Measurements from ENCODE around the gene SYT7. TPM values are rescaled to one million over a fixed set of nuclear protein-coding genes. Genes with fewer than 3 reads are reported as not detected.

SYT7 gene
- total and polyA plus RNA-seq, 5 donors: 17.4 to 48.3 (median 40.3) TPM

DNA sequence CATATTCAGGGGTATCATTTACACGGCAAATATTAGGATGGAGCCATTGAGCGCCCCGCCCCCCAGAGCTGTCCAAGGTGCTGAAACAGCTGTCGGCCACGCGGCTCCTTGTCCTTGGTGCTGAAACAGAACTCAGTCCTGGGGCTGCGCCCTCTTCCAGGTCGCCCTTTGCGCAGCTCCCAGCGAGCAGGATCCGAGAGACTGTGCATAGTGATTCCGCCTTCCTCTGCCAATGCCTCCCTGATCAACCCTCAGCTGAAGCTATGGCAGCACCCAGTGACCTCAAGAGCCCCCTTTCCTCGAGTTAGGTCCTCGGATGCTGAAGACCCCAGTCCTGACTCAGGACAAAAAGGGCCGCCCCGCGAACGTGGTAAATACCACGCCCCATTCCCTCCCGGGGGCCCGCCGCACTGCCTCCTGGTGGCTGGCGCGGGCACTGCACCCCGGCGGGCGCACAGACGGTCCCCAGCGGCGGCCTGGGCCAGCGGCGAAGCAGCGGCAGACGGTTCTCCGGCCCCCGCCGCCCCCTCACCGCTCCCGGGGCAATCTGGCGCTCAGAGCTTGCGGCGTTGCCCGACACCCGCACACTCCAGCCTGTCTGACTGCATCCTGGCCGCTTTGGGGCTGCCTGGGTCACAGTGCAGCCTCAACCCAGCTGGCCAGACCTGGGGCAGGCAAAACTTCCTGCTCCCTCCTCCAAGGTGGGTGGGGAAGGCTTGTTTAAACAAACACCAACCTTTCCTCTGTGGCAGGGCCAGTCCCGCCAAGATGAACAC, 13.4 kb downstream of the SYT7 start:
- Histone ChIP-seq H3K27me3 (ENCODE audit: control insufficient read depth, insufficient read depth) (no peaks in the 10 kb centered on the region), H3K4me1 (ENCODE audit: control insufficient read depth, insufficient read depth, low read length) (peaks cover 5% of the 10 kb centered on the region), H3K9me3 (ENCODE audit: control insufficient read depth, low read length) (no peaks in the 10 kb centered on the region), H3K27ac (ENCODE audit: low read length) (no peak overlapping the region), H3K4me3 (ENCODE audit: low read length) (no peak overlapping the region)
- peak; percentile 74 for ATAC-seq
- 2% methylated on average over 46 of the region's 46 CpGs for WGBS
- intact Hi-C loops (cut with DNase I): no loop called here
- DNase-seq: peak; percentile 80 to 92 (median 91)

DNA sequence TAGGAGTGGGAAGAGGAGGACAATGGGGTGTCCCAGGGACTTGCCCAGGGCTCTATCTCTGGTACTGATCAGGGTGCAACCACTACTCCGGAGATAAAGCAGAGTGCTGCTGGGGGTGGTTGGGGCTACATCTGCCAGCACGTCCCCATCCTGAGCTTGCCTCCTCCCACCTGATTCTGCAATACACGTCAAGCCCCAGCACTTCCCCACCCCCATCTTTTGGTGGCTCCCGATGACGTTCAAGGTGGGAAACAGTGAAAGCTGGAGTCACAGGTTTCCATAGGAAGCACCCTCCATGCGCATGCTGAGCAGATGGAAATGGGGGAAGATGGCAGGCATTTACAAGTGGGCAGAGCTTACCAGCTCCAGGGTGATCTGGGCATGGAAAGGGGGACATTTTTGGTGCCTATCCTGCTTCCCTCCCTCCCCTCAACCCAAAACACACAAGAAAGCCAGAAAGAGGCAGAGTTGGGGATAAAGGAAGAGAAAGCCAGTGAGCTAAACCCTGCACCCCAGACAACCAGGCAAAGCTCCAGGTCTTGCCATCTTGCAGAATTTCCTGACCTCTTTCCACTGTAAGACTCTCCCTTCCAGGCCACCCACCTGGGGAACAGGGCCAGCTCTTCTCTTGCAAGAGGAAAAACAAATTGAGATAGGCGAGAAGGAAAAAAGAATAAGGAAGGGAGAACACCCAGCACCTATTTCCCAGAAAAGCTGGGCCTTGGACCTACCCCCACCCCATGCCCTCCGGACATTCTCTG, 15.8 kb downstream of the SYT7 start:
- intact Hi-C loops (cut with DNase I): no loop called here
- Histone ChIP-seq H3K4me3 (ENCODE audit: low read length) (no peak overlapping the region), H3K27ac (ENCODE audit: low read length) (no peak overlapping the region), H3K9me3 (ENCODE audit: control insufficient read depth, low read length) (no peaks in the 10 kb centered on the region), H3K27me3 (ENCODE audit: control insufficient read depth, insufficient read depth) (no peaks in the 10 kb centered on the region), H3K4me1 (ENCODE audit: control insufficient read depth, insufficient read depth, low read length) (peaks cover 4% of the 10 kb centered on the region)
- ATAC-seq (no peak), DNase-seq (no peak)
- 51% methylated on average over 8 of the region's 8 CpGs for WGBS

DNA sequence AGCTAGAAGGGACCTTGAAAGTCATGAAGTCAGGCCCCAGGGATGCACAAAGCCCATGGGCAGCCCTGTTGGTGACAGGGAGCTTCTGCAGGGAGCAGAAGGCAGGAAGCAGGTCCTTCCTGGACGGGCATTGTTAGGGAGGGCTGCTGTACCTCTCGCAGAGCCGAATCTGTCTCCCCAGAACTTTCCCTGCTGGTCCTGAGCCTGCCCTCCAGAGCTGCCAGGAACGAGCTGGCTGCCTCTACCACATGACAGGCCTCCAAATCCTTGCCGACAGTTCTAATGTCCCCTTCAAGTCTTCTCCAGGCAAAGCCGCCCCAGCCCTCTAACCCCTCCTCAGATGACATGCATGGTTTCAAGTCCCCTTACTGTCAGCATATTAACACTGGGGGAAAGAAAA, 20.1 kb downstream of the SYT7 start:
- no peak for ATAC-seq
- intact Hi-C loops (cut with DNase I): no loop called here
- H3K4me1 ChIP-seq (ENCODE audit: control insufficient read depth, insufficient read depth, low read length): no peaks in the 10 kb centered on the region
- no peaks in the 10 kb centered on the region for H3K9me3 ChIP-seq (ENCODE audit: control insufficient read depth, low read length)
- H3K27ac ChIP-seq (ENCODE audit: low read length): no peak overlapping the region
- no peaks in the 10 kb centered on the region for H3K27me3 ChIP-seq (ENCODE audit: control insufficient read depth, insufficient read depth)
- WGBS: 54% methylated on average over 6 of the region's 6 CpGs
- DNase-seq: peak in 1 of 3 donors; percentile 4
- H3K4me3 ChIP-seq (ENCODE audit: low read length): no peak overlapping the region

DNA sequence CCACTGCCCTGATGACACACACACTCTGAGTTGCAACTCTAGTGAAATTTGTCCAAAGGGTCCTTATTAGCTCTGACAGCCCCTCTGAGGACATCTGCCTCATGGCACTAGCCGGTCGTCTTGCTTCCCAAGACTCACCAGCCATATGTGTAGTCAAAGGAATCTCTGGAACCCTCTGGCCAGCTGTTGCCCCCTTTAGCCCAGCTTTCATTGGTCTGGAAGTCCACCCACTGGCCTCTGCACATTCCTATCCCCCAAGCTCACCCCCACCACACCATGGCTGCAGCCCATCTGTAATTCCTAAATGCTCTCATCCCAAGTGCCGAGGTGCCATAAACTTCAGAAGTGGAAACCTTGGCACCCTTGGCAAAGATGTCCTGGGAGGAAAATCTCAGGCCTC, 24.3 kb downstream of the SYT7 start:
- Histone ChIP-seq H3K27me3 (ENCODE audit: control insufficient read depth, insufficient read depth) (no peaks in the 10 kb centered on the region), H3K27ac (ENCODE audit: low read length) (no peak overlapping the region), H3K4me1 (ENCODE audit: control insufficient read depth, insufficient read depth, low read length) (no peaks in the 10 kb centered on the region), H3K4me3 (ENCODE audit: low read length) (no peak overlapping the region), H3K9me3 (ENCODE audit: control insufficient read depth, low read length) (no peaks in the 10 kb centered on the region)
- intact Hi-C loops (cut with DNase I): no loop called here
- DNase-seq: no peak
- 71% methylated on average over 3 of the region's 3 CpGs for WGBS
- no peak for ATAC-seq

DNA sequence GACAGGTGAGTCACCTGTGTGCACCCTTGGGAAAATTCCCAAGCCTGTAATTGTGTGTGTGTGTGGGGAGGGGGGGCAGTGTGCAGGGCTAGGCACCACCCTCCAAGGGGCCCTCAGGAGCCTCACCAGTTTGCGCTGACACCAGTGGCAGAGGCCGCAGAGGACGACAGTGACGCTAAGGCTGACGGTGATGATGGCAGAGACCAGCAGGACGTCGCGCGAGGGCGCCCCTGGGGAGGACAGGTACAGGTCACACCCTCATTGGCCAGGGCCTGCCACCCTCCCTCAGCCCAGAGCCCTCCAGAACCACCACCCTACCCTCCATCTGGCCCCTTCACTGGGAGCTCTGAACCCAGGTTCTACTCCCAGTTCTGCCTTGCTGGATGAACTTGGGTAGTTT, 24.9 kb downstream of the SYT7 start:
- Histone ChIP-seq H3K9me3 (ENCODE audit: control insufficient read depth, low read length) (no peaks in the 10 kb centered on the region), H3K4me1 (ENCODE audit: control insufficient read depth, insufficient read depth, low read length) (no peaks in the 10 kb centered on the region), H3K4me3 (ENCODE audit: low read length) (no peak overlapping the region), H3K27ac (ENCODE audit: low read length) (no peak overlapping the region), H3K27me3 (ENCODE audit: control insufficient read depth, insufficient read depth) (no peaks in the 10 kb centered on the region)
- ATAC-seq (no peak), DNase-seq (no peak)
- 58% methylated on average over 10 of the region's 10 CpGs for WGBS
- intact Hi-C loops (cut with DNase I): no loop called here

DNA sequence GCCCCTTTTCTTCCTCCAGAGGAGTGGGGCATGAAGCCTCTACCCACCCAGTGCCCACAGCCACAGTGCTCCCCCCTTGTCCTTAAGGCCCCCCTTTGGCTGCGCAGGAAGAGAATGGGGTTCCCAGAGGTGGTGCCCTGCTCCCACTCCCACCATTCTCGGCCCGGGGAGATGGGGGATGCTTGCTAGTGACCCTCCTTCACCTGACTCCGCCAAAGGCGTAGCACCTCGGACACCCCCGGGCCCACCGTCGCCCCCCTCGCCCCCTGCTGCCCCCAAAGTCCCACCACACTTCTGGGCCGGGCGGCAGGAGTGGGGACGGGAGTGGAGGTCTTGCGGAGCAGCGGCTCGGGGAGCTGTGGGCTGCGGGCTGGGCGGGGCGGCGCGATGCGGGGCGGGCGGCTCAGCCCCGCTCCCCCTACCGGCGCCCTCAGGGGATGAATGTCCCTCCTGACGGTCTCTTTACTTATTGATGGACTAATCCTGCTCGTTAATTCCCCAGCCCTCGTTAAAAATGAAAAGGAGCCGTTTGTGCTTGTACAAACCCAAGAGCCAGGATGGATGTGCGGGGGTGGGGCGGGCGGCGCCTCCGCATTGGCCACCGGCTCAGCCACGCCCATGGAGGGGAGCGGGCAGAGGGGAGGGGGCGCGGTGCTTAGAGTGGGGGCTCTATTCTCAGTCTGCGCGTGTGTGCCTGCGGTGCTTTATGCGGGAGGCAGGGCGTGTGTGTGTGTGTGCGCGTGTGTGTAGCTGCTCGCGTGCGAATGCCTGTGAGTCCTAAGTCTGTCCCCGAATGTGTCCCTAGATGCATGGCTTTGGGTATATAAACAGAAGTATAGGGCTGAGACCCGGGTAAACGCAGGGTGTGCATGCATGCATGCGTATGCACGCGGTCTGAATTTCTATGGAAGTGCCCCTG, 25.6 kb downstream of the SYT7 start:
- DNase-seq: no peak

DNA sequence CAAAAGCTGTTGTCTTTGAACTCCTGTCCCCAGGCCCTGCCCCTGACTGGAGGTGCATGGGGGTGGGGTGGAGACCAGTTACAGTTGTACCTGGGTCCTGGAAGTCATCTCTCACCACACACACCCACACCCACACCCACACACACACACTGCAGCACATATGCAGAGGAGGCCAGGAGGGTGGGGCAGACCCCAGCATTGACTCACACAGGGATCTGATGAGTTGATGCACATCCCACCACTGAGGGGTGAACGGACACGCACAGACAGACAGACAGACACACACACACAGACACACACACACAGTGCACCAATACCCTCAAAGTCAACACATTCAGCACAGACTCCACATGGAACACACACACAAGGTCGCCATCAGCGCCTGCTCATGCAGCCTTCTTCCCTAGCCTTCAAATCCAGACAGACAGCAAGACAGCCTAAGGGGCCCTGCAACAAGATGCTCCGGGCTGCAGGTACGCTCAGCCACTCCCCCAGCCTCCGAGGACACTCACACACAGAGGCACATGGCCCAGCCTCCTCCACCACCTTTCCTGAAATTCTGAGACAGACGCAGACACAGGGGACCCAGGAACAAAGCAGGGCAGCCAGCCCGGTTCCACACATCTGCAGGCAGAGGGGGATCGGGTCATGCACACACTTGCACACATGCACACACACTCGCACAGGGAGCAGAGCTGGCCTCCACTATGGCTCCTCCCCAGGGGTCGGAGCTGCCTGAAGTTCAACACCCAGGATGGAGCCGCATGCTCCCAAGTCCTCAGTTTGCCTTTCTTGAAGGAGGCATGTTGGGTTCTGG, 26.5 kb downstream of the SYT7 start:
- no peak for ATAC-seq
- no peaks in the 10 kb centered on the region for H3K27me3 ChIP-seq (ENCODE audit: control insufficient read depth, insufficient read depth)
- 57% methylated on average over 13 of the region's 13 CpGs for WGBS

More for the DNA sequence above, 25.6 kb downstream of the SYT7 start:
- Histone ChIP-seq H3K4me3 (ENCODE audit: low read length) (no peak overlapping the region), H3K27ac (ENCODE audit: low read length) (no peak overlapping the region), H3K9me3 (ENCODE audit: control insufficient read depth, low read length) (no peaks in the 10 kb centered on the region), H3K27me3 (ENCODE audit: control insufficient read depth, insufficient read depth) (no peaks in the 10 kb centered on the region), H3K4me1 (ENCODE audit: control insufficient read depth, insufficient read depth, low read length) (no peaks in the 10 kb centered on the region)
- intact Hi-C loops (cut with DNase I): no loop called here
- ATAC-seq: no peak
- 15% methylated on average over 57 of the region's 57 CpGs for WGBS

DNA sequence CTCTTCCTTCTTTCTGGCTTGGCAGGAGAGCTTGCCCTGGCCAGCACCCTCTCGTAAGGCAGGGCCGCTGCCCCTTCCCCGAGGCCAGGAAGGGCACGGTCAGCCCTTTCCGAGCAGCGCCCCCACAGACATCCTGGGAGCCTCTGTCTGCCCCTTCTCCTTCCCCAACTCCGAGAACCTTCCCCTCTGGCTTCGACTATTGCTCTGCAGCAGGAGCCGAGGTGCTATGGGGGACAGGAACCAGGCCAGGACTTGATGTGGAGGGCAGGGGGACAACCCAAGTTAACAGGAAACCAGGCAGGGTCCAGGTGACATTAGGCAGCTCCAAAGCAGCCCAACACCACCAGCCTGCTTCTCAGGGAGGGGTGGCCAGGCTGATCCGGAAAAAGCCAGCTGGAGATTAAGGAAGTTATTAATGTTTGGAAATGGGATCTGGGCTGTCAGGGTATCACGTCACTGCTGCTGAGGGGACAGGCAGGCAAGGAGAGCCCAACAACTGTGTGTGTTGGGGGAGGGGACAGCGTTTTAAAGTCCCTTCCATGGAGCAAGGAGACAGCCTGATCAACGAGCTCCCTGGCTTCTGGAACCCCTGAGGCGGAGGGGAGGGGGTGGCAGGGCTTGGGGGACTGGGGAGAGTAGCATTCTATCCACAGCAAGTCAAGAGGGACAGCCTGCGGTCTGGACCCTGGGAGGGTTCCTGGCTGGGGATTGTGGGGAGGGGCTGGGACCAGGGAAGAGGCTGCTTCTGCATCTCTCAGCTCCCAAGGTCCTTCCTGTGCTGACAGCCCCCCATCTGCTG, 27.3 kb downstream of the SYT7 start:
- Histone ChIP-seq H3K27me3 (ENCODE audit: control insufficient read depth, insufficient read depth) (no peaks in the 10 kb centered on the region), H3K9me3 (ENCODE audit: control insufficient read depth, low read length) (no peaks in the 10 kb centered on the region), H3K27ac (ENCODE audit: low read length) (peak overlapping the region; percentile 27), H3K4me1 (ENCODE audit: control insufficient read depth, insufficient read depth, low read length) (no peaks in the 10 kb centered on the region), H3K4me3 (ENCODE audit: low read length) (no peak overlapping the region)
- DNase-seq (no peak), ATAC-seq (no peak)
- WGBS: 48% methylated on average over 15 of the region's 15 CpGs
- intact Hi-C loops (cut with DNase I): no loop called here

More for the DNA sequence above, 26.5 kb downstream of the SYT7 start:
- Histone ChIP-seq H3K9me3 (ENCODE audit: control insufficient read depth, low read length) (no peaks in the 10 kb centered on the region), H3K27ac (ENCODE audit: low read length) (no peak overlapping the region), H3K4me1 (ENCODE audit: control insufficient read depth, insufficient read depth, low read length) (no peaks in the 10 kb centered on the region), H3K4me3 (ENCODE audit: low read length) (no peak overlapping the region)
- DNase-seq: no peak
- intact Hi-C loops (cut with DNase I): no loop called here

DNA sequence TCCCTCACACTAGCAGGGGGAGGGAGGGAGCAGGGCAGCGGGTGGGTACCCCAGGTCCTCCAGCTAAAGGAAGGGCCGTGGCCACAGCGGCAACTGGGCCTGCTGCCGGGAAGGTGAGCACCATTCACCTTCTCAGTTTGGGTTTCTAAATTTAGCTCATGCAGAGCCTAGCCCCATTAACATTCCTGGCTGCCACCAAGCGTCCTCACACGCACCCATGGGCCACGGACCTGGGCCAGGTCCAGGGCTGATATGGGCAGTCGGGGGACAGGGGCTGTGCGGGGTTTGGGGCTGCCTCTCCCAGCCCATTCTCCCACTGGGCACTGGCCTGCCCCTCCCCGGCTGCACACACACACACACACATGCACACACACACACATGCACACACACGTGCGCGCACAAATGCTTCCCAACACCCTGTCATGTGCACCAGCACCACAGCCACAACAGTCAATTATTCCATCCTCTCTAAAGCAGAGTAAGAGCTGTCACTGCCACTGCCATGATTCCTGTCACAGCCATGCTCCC, 28.7 kb downstream of the SYT7 start:
- Histone ChIP-seq H3K27ac (ENCODE audit: low read length) (peak overlapping the region; percentile 57), H3K27me3 (ENCODE audit: control insufficient read depth, insufficient read depth) (no peaks in the 10 kb centered on the region), H3K9me3 (ENCODE audit: control insufficient read depth, low read length) (no peaks in the 10 kb centered on the region), H3K4me3 (ENCODE audit: low read length) (no peak overlapping the region), H3K4me1 (ENCODE audit: control insufficient read depth, insufficient read depth, low read length) (no peaks in the 10 kb centered on the region)
- intact Hi-C loops (cut with DNase I): no loop called here
- 54% methylated on average over 13 of the region's 13 CpGs for WGBS
- DNase-seq: peak; percentile 39 to 79 (median 72)
- peak; percentile 62 to 66 for ATAC-seq

Measured in right cardiac atrium (tissue), 5 donors.